SK-N-SH (cell line): ENCODE results near the gene KCNJ10. TPM values are rescaled to one million over a fixed set of nuclear protein-coding genes. Genes with fewer than 3 reads are reported as not detected.

Experiments
- CTCF ChIA-PET: fragments of 300-600, 350-600 bp; formaldehyde crosslinking; extraction: SDS; loops from one replicate; lab custom pipeline; 2021; lab: Yijun Ruan, JAX
- POLR2A ChIA-PET: fragments of 350-600 bp; sonication (Branson Sonifier 250); formaldehyde crosslinking; extraction: SDS; loops from one replicate; lab custom pipeline; 2020; ENCODE audit warnings: antibody characterized with exemption, inconsistent platforms; lab: Yijun Ruan, JAX
- DNase-seq: peaks from one replicate; pipeline ENCODE4 v3.0.0; 2012
- H2AFZ ChIP-seq: fragments of 200-600 bp; sonication (generic); 2 replicates; pipeline ENCODE4 v1.8.1; 2016; ENCODE audit warnings: antibody characterized with exemption, mild to moderate bottlenecking, low read depth
- H3F3A ChIP-seq: fragments of 200-600 bp; sonication (generic); replicated peaks from 2 replicates; pipeline ENCODE3; 2016; ENCODE audit warnings: antibody characterized with exemption, mild to moderate bottlenecking; ENCODE audit not compliant: insufficient read depth
- H3K27ac ChIP-seq, 2 experiments: fragments of 200-500 bp in 1 of 2; fragments of 200-600 bp in 1 of 2; sonication (Bioruptor generic) in 1 of 2; sonication (generic), shearing (Covaris generic) in 1 of 2; 2 replicates each; pipeline versions ENCODE4 v1.5.1 to v1.6.1; 2014 to 2016; ENCODE audit warnings: low read depth in 2 of 2, inconsistent platforms in 1 of 2, low read length in 1 of 2, mild to moderate bottlenecking in 1 of 2, mixed read lengths in 1 of 2
- H3K27me3 ChIP-seq: fragments of 200-600 bp; sonication (generic), shearing (Covaris generic); 2 replicates; pipeline ENCODE4 v1.6.1; 2016; ENCODE audit warnings: mixed run types; ENCODE audit not compliant: insufficient read depth
- H3K36me3 ChIP-seq, 2 experiments: fragments of 200-500 bp in 1 of 2; fragments of 200-600 bp in 1 of 2; sonication (Bioruptor generic) in 1 of 2; sonication (generic) in 1 of 2; replicated peaks in 1 of 2; 2 replicates each; pipeline versions ENCODE3 to v1.5.1; 2014 to 2016; ENCODE audit warnings: low read length in 1 of 2, mild to moderate bottlenecking in 1 of 2; ENCODE audit not compliant: insufficient read depth in 2 of 2, control insufficient read depth in 1 of 2
- H3K4me1 ChIP-seq, 2 experiments: fragments of 200-500 bp in 1 of 2; fragments of 200-600 bp in 1 of 2; sonication (Bioruptor generic) in 1 of 2; sonication (generic), shearing (Covaris generic) in 1 of 2; 2 replicates each; pipeline versions ENCODE4 v1.5.1 to v1.6.1; 2014 to 2016; ENCODE audit warnings: low read depth in 1 of 2, low read length in 1 of 2, mixed run types in 1 of 2; ENCODE audit not compliant: insufficient read depth in 2 of 2, control insufficient read depth in 1 of 2
- H3K4me2 ChIP-seq: fragments of 200-600 bp; sonication (generic), shearing (Covaris generic); 2 replicates; pipeline ENCODE4 v1.6.1; 2017; ENCODE audit warnings: mixed run types
- H3K4me3 ChIP-seq, 2 experiments: fragments of 200-500 bp in 1 of 2; fragments of 200-600 bp in 1 of 2; sonication (Bioruptor generic) in 1 of 2; sonication (generic), shearing (Covaris generic) in 1 of 2; 2 replicates each; pipeline versions ENCODE4 v1.5.1 to v1.8.1; 2014 to 2016; ENCODE audit warnings: low read depth in 2 of 2, inconsistent platforms in 1 of 2, low read length in 1 of 2, mild to moderate bottlenecking in 1 of 2, mixed read lengths in 1 of 2, moderate library complexity in 1 of 2
- H3K79me2 ChIP-seq: fragments of 200-600 bp; sonication (generic); 2 replicates; pipeline ENCODE4 v1.8.1; 2017; ENCODE audit warnings: mild to moderate bottlenecking; ENCODE audit not compliant: insufficient read depth
- H3K9ac ChIP-seq: fragments of 200-600 bp; sonication (generic); 2 replicates; pipeline ENCODE4 v1.6.1; 2017; ENCODE audit warnings: mixed run types
- H3K9me2 ChIP-seq: fragments of 200-600 bp; sonication (generic); 2 replicates; pipeline ENCODE4 v1.6.1; 2017; ENCODE audit warnings: mixed run types
- H3K9me3 ChIP-seq: fragments of 200-600 bp; sonication (generic); 2 replicates; pipeline ENCODE4 v1.6.1; 2017; ENCODE audit warnings: mixed run types, mild to moderate bottlenecking, moderate library complexity
- H4K20me1 ChIP-seq: fragments of 200-600 bp; sonication (generic); 2 replicates; pipeline ENCODE4 v1.6.1; 2017; ENCODE audit warnings: mild to moderate bottlenecking, mixed run types; ENCODE audit not compliant: insufficient read depth
- CTCF ChIP-seq: fragments of 200-600 bp; sonication (generic); IDR thresholded peaks from 2 replicates; pipeline ENCODE4 v1.6.1; 2017; ENCODE audit warnings: antibody characterized with exemption, mild to moderate bottlenecking, moderate library complexity
- EP300 ChIP-seq, 2 experiments: IDR thresholded peaks; 2 replicates each; pipeline versions ENCODE4 v1.4.0 to v1.6.1; 2012; ENCODE audit warnings: borderline replicate concordance in 1 of 2, low read depth in 1 of 2, low read length in 1 of 2
- MAX ChIP-seq: IDR thresholded peaks from 2 replicates; pipeline ENCODE4 v1.4.0; 2012; ENCODE audit warnings: low read depth
- NFIC ChIP-seq: IDR thresholded peaks from 2 replicates; pipeline ENCODE4 v1.4.0; 2012; ENCODE audit warnings: borderline replicate concordance
- NRF1 ChIP-seq: IDR thresholded peaks from 2 replicates; pipeline ENCODE4 v1.6.1; 2012; ENCODE audit warnings: low read depth, mild to moderate bottlenecking, low read length
- PBX3 ChIP-seq: IDR thresholded peaks from 2 replicates; pipeline ENCODE4; 2012
- POLR2AphosphoS5 ChIP-seq: IDR thresholded peaks from 2 replicates; pipeline ENCODE4 v1.6.1; 2012; ENCODE audit warnings: low read depth, low read length
- RAD21 ChIP-seq: IDR thresholded peaks from 2 replicates; pipeline ENCODE4 v1.6.1; 2012; ENCODE audit warnings: mild to moderate bottlenecking, low read length
- RCOR1 ChIP-seq: fragments of 150-350 bp; IDR thresholded peaks from 2 replicates; pipeline ENCODE4 v1.6.1; 2017; ENCODE audit warnings: antibody characterized with exemption, low read length
- RXRA ChIP-seq: IDR thresholded peaks from 2 replicates; pipeline ENCODE4 v1.4.0; 2012; ENCODE audit warnings: low read depth, mild to moderate bottlenecking, borderline replicate concordance
- SIN3A ChIP-seq: IDR thresholded peaks from 2 replicates; pipeline ENCODE4 v1.6.1; 2012; ENCODE audit warnings: low read depth, mild to moderate bottlenecking, low read length, moderate library complexity, borderline replicate concordance
- SMC3 ChIP-seq: IDR thresholded peaks from 2 replicates; pipeline ENCODE4 v1.6.1; 2012; ENCODE audit warnings: low read depth, low read length, improper control_type of control experiment
- TAF1 ChIP-seq: IDR thresholded peaks from 2 replicates; pipeline ENCODE4 v1.6.1; 2012; ENCODE audit warnings: low read depth, mild to moderate bottlenecking, low read length, moderate library complexity, borderline replicate concordance
- TCF12 ChIP-seq: IDR thresholded peaks from 2 replicates; pipeline ENCODE4 v1.4.0; 2012
- USF1 ChIP-seq: IDR thresholded peaks from 2 replicates; pipeline ENCODE4 v1.4.0; 2012; ENCODE audit warnings: low read depth, borderline replicate concordance
- ZBTB33 ChIP-seq: IDR thresholded peaks from 2 replicates; pipeline ENCODE4 v1.4.0; 2012; ENCODE audit warnings: low read depth, borderline replicate concordance
- WGBS: methylation state at CpG from one replicate; pipeline ENCODE4 v1.1.6; 2017; ENCODE audit warnings: low lambda C conversion rate; 5-methylcytosine and 5-hydroxymethylcytosine counted together
- polyA plus RNA-seq, 3 experiments: library from polyadenylated mRNA; depleted of rRNA; stranded (reverse); fragments of >200 nt; gene quantifications; 2 replicates each; pipeline ENCODE4 v1.2.3, GENCODE V29; 2012

Gene KCNJ10
- polyA plus RNA-seq, 1 of the 3 experiments (the other 2 are of a cell fraction): not detected

GRCh38 chr1:159964144-159964543 is 105.8 kb downstream of the KCNJ10 start:
- TF ChIP-seq SIN3A (no peak), POLR2AphosphoS5 (no peak), NFIC (no peak), RAD21 (no peak), TAF1 (no peak), RXRA (no peak), TCF12 (no peak), CTCF (no peak), SMC3 (no peak), RCOR1 (no peak), PBX3 (no peak), NRF1 (no peak), MAX (no peak), EP300 (IDR thresholded peaks at IDR 0.05; ENCODE audit: borderline replicate concordance in 1 of 2, low read depth in 1 of 2, low read length in 1 of 2) (no peak), USF1 (no peak), ZBTB33 (no peak)
- H3K9ac ChIP-seq: no peak overlapping the region
- no peaks in the 10 kb centered on the region for H3K9me3 ChIP-seq
- H3K9me2 ChIP-seq: no peaks in the 10 kb centered on the region
- H3F3A ChIP-seq: no peaks in the 10 kb centered on the region
- no peak overlapping the region for H3K4me3 ChIP-seq
- no peaks in the 10 kb centered on the region for H4K20me1 ChIP-seq
- POLR2A ChIA-PET: no interaction called here
- 46% methylated on average over 3 of the region's 3 CpGs for WGBS
- H3K27me3 ChIP-seq: peaks cover 17% of the 10 kb centered on the region; the same call in 1 of the 2 replicates
- no peak overlapping the region for H3K4me2 ChIP-seq
- DNase-seq: no peak
- no peak overlapping the region for H2AFZ ChIP-seq
- H3K27ac ChIP-seq: no peak overlapping the region
- H3K36me3 ChIP-seq: no peaks in the 10 kb centered on the region
- H3K4me1 ChIP-seq: no peaks in the 10 kb centered on the region
- no peaks in the 10 kb centered on the region for H3K79me2 ChIP-seq
- CTCF ChIA-PET: interaction anchor here (1.0 to 2.7 kb wide), 3 partner anchors 28 to 43 kb away, joined by 4 to 12 read pairs (median 5); no protein-coding TSS in a partner anchor
